PC-9 (cell line): ENCODE results near the gene TRIM9. TPM values are rescaled to one million over a fixed set of nuclear protein-coding genes. Genes with fewer than 3 reads are reported as not detected.

Source experiments
- BruUV-seq: library from RNA; stranded (reverse); fragments of 400-500 nt; replicated peaks from 2 replicates; lab custom pipeline; 2021; lab: Mats Ljungman, UMichigan
- CTCF ChIA-PET: fragments of 300-600 bp; sonication (Branson Sonifier 250); formaldehyde crosslinking; loops from one replicate; lab custom pipeline; 2022; ENCODE audit warnings: antibody characterized with exemption; lab: Charles Lee
- POLR2A ChIA-PET: fragments of 300-600 bp; sonication (Branson Sonifier 250); formaldehyde crosslinking; loops from one replicate; lab custom pipeline; 2022; ENCODE audit warnings: antibody characterized with exemption; ENCODE audit not compliant: unreplicated experiment; lab: Charles Lee
- DNase-seq, 2 experiments: peaks; one replicate each; pipeline versions ENCODE4 v3.0.0 to v3.0.0-alpha.2; 2015 to 2022; ENCODE audit warnings: mixed read lengths in 1 of 2
- H2AFZ ChIP-seq: fragments of 200-600 bp; sonication (generic); 2 replicates; pipeline ENCODE4 v1.8.1; 2017; ENCODE audit warnings: antibody characterized with exemption
- H3F3A ChIP-seq: fragments of 200-600 bp; sonication (generic); 2 replicates; pipeline ENCODE4 v1.8.1; 2017; ENCODE audit warnings: antibody characterized with exemption, mild to moderate bottlenecking, low read depth; ENCODE audit not compliant: insufficient read depth
- H3K27ac ChIP-seq: fragments of 200-600 bp; sonication (generic); 2 replicates; pipeline ENCODE4 v1.6.1; 2016; ENCODE audit warnings: mixed run types
- H3K27me3 ChIP-seq: fragments of 200-600 bp; sonication (generic); 2 replicates; pipeline ENCODE4 v1.6.1; 2016; ENCODE audit warnings: low read depth, mixed run types; ENCODE audit not compliant: insufficient read depth
- H3K36me3 ChIP-seq: fragments of 200-600 bp; sonication (generic); 2 replicates; pipeline ENCODE4 v1.6.1; 2016; ENCODE audit warnings: low read depth, mixed run types
- H3K4me1 ChIP-seq: fragments of 200-600 bp; sonication (generic); replicated peaks from 2 replicates; pipeline ENCODE4 v1.6.1; 2016; ENCODE audit warnings: mixed run types; ENCODE audit not compliant: insufficient read depth
- H3K4me2 ChIP-seq: fragments of 200-600 bp; sonication (generic); 2 replicates; pipeline ENCODE4 v1.6.1; 2017; ENCODE audit warnings: mixed run types
- H3K4me3 ChIP-seq: fragments of 200-600 bp; sonication (generic); 2 replicates; pipeline ENCODE4 v1.6.1; 2016; ENCODE audit warnings: mixed run types
- H3K79me2 ChIP-seq: fragments of 200-600 bp; sonication (generic); 2 replicates; pipeline ENCODE4 v1.6.1; 2017; ENCODE audit warnings: low read depth, mixed run types
- H3K9me2 ChIP-seq: fragments of 200-600 bp; sonication (generic); 2 replicates; pipeline ENCODE4 v1.8.1; 2017; ENCODE audit warnings: mild to moderate bottlenecking; ENCODE audit not compliant: insufficient read depth
- H3K9me3 ChIP-seq: fragments of 200-600 bp; sonication (generic); 2 replicates; pipeline ENCODE4 v1.8.1; 2016; ENCODE audit warnings: low read depth; ENCODE audit not compliant: insufficient read depth
- H4K20me1 ChIP-seq: fragments of 200-600 bp; sonication (generic); 2 replicates; pipeline ENCODE4 v1.8.1; 2017; ENCODE audit not compliant: insufficient read depth
- EZH2 ChIP-seq: fragments of 200-600 bp; sonication (generic); IDR thresholded peaks from 2 replicates; pipeline ENCODE4 v1.8.0; 2017; ENCODE audit warnings: antibody characterized with exemption, low read depth
- intact Hi-C: fragments of 100-400 bp; cut with micrococcal nuclease; formaldehyde crosslinking; loops from one replicate; pipeline ENCODE4 v1.10.0; 2022; ENCODE audit not compliant: unreplicated experiment
- total RNA-seq: library from RNA; stranded (reverse); gene quantifications from 2 replicates; pipeline ENCODE4 v1.2.3, GENCODE V29; 2021
- TF ChIP-seq, protein P1 (sequence below): fragments of 200-600 bp; sonication (generic); conservative IDR thresholded peaks from 2 replicates; pipeline ENCODE4 v1.6.1; 2017; ENCODE audit warnings: mixed run types, antibody characterized with exemption, mild to moderate bottlenecking, moderate library complexity

Gene TRIM9
- total RNA-seq, 1 experiment from 2014 or later: 2.1 TPM

DNA sequence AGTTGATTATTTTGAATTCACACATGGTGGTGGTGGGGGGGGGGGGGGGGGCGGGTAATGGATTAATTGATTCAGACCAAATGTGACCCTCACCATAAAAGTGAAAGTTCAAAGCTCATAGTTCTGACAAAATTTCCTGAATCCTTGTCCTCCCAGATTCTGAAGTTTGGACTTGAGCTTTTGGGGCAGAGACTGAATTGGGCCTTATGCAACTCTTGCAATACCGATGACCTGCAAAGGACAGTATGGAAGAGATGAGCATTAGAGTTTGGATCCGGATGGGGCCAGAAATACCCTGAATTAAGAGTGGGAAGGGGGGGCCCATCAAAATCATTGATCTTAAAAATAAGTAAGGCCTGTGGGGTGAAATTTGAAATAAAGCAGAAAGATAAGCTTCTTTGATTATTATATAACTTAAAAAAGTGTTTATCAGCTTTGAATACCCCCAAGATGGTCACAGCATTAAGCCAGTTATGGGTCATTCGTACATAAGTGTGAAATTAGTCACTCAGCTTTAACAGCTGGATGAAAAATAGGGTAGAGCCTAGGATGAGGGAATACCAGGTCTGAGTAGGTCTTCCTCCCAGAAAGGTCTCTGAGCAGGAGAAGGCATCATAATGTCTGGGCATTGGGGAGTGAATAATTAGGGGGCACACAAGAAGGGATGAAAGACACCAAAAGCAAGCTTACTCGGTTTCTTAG is 148.5 kb downstream of the TRIM9 start:
- Histone ChIP-seq H2AFZ (no peak overlapping the region), H3K4me3 (no peak overlapping the region), H3K4me1 (peaks cover 7% of the 10 kb centered on the region; the same call in 1 of the 2 replicates), H3K27ac (no peak overlapping the region), H3K79me2 (peaks cover 12% of the 10 kb centered on the region), H3K27me3 (no peaks in the 10 kb centered on the region), H3F3A (peaks cover 13% of the 10 kb centered on the region; the same call in 1 of the 2 replicates), H3K4me2 (no peak overlapping the region), H4K20me1 (no peaks in the 10 kb centered on the region), H3K9me3 (no peaks in the 10 kb centered on the region), H3K9me2 (no peaks in the 10 kb centered on the region), H3K36me3 (no peaks in the 10 kb centered on the region)
- intact Hi-C loops: no loop called here
- BruUV-seq: no TSS peak
- CTCF ChIA-PET: interaction anchor here (0.7 kb wide), 1 partner anchor 614 kb away, joined by 4 read pairs; no protein-coding TSS in a partner anchor
- TF ChIP-seq EZH2: no peak
- TF ChIP-seq, protein P1, sequence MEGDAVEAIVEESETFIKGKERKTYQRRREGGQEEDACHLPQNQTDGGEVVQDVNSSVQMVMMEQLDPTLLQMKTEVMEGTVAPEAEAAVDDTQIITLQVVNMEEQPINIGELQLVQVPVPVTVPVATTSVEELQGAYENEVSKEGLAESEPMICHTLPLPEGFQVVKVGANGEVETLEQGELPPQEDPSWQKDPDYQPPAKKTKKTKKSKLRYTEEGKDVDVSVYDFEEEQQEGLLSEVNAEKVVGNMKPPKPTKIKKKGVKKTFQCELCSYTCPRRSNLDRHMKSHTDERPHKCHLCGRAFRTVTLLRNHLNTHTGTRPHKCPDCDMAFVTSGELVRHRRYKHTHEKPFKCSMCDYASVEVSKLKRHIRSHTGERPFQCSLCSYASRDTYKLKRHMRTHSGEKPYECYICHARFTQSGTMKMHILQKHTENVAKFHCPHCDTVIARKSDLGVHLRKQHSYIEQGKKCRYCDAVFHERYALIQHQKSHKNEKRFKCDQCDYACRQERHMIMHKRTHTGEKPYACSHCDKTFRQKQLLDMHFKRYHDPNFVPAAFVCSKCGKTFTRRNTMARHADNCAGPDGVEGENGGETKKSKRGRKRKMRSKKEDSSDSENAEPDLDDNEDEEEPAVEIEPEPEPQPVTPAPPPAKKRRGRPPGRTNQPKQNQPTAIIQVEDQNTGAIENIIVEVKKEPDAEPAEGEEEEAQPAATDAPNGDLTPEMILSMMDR: no peak
- no peak for DNase-seq
- POLR2A ChIA-PET: interaction anchor here (0.6 kb wide), 1 partner anchor 18 kb away, joined by 6 read pairs; no protein-coding TSS in a partner anchor

DNA sequence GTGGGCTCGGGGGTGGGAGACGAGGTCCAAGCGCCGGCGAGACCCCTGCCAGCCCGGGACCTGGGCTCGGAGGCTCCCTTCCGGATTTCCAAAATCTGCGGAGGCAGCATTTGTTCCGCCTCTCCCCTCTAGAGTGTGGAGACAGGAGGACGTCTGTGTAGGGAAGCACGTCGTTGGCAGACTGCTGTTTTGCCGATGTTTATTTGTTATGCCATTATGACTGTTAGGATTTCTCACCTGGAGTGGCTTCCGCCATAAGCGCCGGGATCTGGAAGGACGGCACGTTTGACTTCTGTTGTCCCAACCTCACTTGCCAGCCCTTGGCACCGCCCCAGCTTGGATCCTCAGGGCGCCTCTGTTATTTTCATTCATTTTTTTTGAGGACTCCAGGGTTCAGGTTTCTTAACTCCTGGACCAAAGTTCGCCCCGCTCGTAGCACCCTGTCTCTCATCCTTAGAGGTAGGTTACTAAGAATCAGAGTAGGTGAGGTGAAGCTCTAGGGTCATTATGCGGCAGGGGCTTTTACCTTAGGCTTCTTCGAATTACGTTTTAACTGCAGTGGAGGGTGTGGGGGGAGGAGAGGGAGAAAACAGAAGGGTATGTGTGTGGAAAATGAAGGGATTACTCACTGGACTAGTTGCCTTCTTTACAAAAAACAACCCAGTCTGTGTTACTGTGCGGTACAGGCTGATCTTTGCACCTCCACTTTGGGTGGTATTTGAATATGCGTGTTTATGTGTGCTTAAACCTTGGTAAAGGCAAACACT is 150.1 kb downstream of the TRIM9 start:
- TF ChIP-seq, protein P1: no peak
- TF ChIP-seq EZH2: no peak
- CTCF ChIA-PET: interaction anchor here (0.9 to 1.7 kb wide), 2 partner anchors 10 to 17 kb away, joined by 3 to 4 read pairs; no protein-coding TSS in a partner anchor
- peak overlapping the region; percentile 92 for H3K4me2 ChIP-seq
- peaks cover 18% of the 10 kb centered on the region for H3K79me2 ChIP-seq
- POLR2A ChIA-PET: interaction anchor here (0.7 kb wide), 2 partner anchors 282 to 1132 kb away, joined by 3 read pairs; no protein-coding TSS in a partner anchor
- H2AFZ ChIP-seq: peak overlapping the region; percentile 96
- intact Hi-C loops: loop anchor here (5.0 kb wide), 1 partner anchor 837 kb away; no protein-coding TSS in a partner anchor
- peak in 1 of 2 experiments; percentile 77 for DNase-seq
- H3K27me3 ChIP-seq: no peaks in the 10 kb centered on the region
- no peaks in the 10 kb centered on the region for H3K9me2 ChIP-seq
- H4K20me1 ChIP-seq: no peaks in the 10 kb centered on the region
- peak overlapping the region; percentile 93 for H3K4me3 ChIP-seq
- TSS peak; percentile 61 for BruUV-seq
- H3K9me3 ChIP-seq: no peaks in the 10 kb centered on the region
- H3F3A ChIP-seq: peaks cover 13% of the 10 kb centered on the region; the same call in 1 of the 2 replicates
- H3K27ac ChIP-seq: peak overlapping the region; percentile 76
- H3K36me3 ChIP-seq: no peaks in the 10 kb centered on the region
- H3K4me1 ChIP-seq: peaks cover 7% of the 10 kb centered on the region; the same call in 1 of the 2 replicates
